Measurements from ENCODE around the gene HS1BP3.

The HS1BP3 gene

DNA sequence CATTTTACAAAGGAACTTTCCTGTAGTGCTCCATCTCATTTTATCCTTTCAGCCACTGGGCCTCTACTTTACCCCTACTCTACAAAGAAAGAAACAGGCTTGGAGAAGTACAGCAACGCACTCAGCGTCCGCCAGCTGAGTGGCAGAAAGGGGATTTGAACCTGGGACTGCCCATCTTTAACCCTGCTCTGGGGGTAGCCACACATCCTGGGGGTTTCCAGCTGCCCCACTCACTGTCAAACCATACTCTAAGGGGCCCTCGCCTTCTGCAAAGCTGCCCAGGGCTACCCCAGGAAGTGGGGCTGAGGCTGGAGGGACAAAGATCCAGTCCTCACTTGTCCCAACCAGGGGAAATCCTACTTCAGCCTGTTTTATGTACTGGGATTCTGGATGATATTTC, 17.9 kb downstream of the HS1BP3 start:
- no peak for DNase-seq (ENCODE audit: low read depth)
- TF ChIP-seq, protein P1, sequence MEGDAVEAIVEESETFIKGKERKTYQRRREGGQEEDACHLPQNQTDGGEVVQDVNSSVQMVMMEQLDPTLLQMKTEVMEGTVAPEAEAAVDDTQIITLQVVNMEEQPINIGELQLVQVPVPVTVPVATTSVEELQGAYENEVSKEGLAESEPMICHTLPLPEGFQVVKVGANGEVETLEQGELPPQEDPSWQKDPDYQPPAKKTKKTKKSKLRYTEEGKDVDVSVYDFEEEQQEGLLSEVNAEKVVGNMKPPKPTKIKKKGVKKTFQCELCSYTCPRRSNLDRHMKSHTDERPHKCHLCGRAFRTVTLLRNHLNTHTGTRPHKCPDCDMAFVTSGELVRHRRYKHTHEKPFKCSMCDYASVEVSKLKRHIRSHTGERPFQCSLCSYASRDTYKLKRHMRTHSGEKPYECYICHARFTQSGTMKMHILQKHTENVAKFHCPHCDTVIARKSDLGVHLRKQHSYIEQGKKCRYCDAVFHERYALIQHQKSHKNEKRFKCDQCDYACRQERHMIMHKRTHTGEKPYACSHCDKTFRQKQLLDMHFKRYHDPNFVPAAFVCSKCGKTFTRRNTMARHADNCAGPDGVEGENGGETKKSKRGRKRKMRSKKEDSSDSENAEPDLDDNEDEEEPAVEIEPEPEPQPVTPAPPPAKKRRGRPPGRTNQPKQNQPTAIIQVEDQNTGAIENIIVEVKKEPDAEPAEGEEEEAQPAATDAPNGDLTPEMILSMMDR (IDR thresholded peaks at IDR 0.05; ENCODE audit: insufficient read depth, low read depth, low read length, missing control alignments): no peak
- H3K4me3 ChIP-seq (ENCODE audit: low read length): no peak overlapping the region

DNA sequence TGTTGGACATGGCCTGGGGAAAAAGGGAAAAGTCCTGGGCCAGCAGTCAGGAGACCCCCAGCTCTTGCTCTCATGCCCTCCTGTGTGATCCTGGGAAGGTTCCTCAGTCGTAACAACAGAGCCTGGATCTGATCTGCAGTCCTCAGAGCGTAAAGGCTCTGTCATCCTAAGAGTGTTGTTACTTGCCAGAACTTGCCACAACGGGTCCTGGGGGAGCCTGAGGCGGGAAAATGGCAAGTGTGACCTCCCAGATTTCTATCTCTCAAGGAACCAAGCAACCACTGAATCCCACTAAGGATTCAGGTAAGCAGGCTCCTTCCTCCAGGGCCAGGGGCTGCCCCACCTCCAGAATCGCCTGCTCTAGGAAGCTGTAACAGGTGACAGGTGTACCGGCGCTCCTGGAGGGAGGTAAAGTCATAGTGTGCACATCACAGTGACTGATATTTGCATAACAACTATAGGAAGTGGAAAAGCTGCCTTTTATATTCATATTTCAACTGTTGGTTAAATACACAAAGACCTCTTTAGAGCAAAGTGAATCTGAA, 18.4 kb downstream of the HS1BP3 start:
- no peak overlapping the region for H3K4me3 ChIP-seq (ENCODE audit: low read length)
- DNase-seq (ENCODE audit: low read depth): peak; percentile 76
- TF ChIP-seq, protein P1 (IDR thresholded peaks at IDR 0.05; ENCODE audit: insufficient read depth, low read depth, low read length, missing control alignments): no peak

DNA sequence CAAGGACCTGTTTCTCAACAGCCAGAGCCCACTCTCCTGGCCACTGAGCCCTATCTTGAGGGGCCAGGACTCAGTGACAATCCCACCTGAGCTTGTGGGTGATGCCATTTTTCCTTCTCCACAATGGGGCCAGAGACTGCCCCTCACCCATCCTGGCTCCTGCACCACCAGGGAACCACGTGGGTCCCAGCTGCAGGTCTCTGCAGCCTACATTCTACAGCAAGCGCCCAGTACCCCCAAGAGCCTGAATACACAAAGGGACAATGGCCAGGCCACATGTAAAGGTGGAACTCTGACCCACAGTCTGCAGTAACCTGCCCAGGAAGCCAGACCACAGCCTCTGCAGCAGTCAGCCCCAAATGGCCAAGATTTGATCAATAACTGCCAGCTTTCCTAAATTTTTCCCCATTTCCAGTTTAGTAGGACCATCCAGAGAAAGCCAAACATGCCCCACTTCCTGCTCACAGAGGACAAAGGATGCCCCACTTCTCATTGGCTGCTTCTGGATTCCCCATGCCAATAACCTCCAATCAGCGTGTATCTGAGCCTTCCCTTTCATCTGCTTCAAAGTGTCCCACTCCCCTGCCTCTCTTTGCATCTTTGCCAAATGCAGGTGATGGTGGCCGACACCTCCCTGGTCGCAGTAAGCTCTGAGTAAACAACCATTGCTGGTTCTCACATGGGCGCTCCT, 19.1 kb downstream of the HS1BP3 start:
- no peak overlapping the region for H3K4me3 ChIP-seq (ENCODE audit: low read length)
- DNase-seq (ENCODE audit: low read depth): no peak
- TF ChIP-seq, protein P1 (IDR thresholded peaks at IDR 0.05; ENCODE audit: insufficient read depth, low read depth, low read length, missing control alignments): no peak

DNA sequence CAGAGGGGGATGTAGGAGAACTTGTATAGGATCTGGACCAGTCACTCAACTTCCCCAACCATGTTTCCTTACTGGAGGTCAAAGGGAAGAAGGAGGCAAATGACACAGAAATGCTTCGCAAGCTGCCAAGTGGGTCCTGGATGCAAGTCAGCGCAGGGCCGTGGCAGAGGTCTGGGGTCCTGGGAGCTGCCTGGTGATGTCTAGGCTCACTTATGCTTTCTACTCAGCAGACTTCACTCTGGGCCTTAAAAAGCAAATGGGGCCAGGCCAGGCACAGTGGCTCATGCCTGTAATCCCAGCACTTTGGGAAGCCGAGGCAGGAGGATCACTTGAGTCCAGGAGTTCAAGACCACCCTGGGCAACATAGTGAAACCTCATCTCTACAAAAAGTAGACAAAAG, 19.9 kb downstream of the HS1BP3 start:
- H3K4me3 ChIP-seq (ENCODE audit: low read length): no peak overlapping the region
- TF ChIP-seq, protein P1 (IDR thresholded peaks at IDR 0.05; ENCODE audit: insufficient read depth, low read depth, low read length, missing control alignments): no peak
- DNase-seq (ENCODE audit: low read depth): no peak

DNA sequence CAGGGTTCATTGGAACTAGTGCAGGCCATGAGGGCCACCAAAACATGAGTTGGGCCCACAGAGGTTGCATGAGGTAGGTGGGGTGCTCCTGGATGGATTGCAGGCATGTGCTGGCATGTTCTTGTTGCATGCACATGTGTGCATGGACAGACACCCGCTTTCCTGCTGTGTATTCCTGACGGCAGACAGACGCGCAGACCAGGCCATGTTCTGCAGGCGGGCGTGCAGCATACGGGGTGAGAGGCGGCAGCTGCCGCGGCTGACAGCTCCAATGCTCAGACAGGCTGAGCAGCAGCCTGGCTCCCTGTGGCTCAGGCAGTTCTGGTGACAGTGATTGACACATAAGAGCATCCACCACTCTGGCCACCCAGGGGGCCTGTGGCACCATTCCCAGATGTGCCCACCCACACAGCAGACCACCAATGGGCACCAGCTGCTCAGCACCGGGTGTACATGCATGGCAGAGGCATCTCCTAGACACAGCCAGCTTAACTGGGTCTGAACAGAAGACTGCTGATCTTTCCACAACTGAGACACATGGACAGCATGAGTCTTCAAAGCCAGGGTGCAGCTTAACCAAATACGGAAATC, 21.2 kb downstream of the HS1BP3 start:
- no peak for DNase-seq (ENCODE audit: low read depth)
- TF ChIP-seq, protein P1 (IDR thresholded peaks at IDR 0.05; ENCODE audit: insufficient read depth, low read depth, low read length, missing control alignments): no peak
- no peak overlapping the region for H3K4me3 ChIP-seq (ENCODE audit: low read length)

DNA sequence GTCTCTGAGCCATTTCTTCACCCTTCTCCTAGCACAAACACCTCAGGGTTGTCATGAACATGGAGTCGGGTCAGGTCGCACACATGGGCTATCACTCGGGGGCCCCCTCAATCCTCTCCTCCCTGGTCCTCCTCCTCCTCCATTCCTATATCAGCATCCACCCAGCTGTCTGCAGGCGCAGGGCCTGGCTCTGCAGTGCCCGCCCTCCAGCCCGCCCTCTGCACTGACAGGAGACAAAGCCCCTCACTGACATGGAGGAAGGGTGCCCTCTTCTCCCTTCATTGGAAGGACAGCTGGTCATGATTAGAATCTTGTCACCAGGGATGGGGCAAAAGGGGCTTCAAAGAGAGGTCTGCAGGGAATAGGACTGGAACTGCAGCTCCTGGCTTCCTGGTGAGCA, 21.7 kb downstream of the HS1BP3 start:
- no peak for DNase-seq (ENCODE audit: low read depth)

More for the DNA sequence above, 21.7 kb downstream of the HS1BP3 start:
- H3K4me3 ChIP-seq (ENCODE audit: low read length): no peak overlapping the region
- TF ChIP-seq, protein P1 (IDR thresholded peaks at IDR 0.05; ENCODE audit: insufficient read depth, low read depth, low read length, missing control alignments): no peak

Measured in epithelial cell of esophagus (primary cell).